ENCODE data around the gene ARHGEF25.

DNA sequence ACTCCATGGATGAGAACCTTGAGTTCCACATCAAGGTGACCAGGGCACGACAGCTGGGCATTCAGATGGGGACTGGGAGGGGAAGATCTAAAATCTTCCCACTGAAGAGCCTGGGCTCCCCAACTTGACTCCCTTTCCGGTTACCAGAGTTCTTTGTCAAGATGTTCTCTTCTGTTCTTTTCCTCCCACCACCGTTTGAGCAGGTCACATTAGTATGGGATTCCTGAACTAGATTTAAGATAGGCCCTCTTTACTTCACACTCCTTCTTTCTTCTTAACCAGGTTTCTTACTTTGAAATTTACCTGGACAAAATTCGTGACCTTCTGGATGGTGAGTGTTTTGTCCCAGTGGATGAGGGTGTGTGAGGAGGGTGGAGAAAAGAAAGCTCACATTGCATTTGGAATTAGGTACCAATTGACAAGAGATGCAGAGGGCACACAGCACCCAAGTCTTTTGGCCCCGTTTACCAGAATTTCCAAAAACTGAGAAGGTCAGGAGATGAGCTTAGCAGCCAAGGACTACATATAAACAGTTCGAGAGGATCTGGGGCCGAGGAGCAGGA lies 47.0 kb upstream of the ARHGEF25 start:
- TF ChIP-seq, protein P1, sequence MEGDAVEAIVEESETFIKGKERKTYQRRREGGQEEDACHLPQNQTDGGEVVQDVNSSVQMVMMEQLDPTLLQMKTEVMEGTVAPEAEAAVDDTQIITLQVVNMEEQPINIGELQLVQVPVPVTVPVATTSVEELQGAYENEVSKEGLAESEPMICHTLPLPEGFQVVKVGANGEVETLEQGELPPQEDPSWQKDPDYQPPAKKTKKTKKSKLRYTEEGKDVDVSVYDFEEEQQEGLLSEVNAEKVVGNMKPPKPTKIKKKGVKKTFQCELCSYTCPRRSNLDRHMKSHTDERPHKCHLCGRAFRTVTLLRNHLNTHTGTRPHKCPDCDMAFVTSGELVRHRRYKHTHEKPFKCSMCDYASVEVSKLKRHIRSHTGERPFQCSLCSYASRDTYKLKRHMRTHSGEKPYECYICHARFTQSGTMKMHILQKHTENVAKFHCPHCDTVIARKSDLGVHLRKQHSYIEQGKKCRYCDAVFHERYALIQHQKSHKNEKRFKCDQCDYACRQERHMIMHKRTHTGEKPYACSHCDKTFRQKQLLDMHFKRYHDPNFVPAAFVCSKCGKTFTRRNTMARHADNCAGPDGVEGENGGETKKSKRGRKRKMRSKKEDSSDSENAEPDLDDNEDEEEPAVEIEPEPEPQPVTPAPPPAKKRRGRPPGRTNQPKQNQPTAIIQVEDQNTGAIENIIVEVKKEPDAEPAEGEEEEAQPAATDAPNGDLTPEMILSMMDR (conservative IDR thresholded peaks at IDR 0.05; ENCODE audit: low read depth, low read length), result no peak
- TF ChIP-seq POLR2A (IDR thresholded peaks at IDR 0.05; ENCODE audit: low read depth, low read length) (no peak), RAD21 (IDR thresholded peaks at IDR 0.05; ENCODE audit: low read length) (no peak), MAFK (IDR thresholded peaks at IDR 0.05; ENCODE audit: low read depth, low read length) (no peak), MAZ (IDR thresholded peaks at IDR 0.05; ENCODE audit: borderline replicate concordance, low read depth, low read length) (no peak), RFX5 (IDR thresholded peaks at IDR 0.05; ENCODE audit: low read depth, low read length) (no peak), BHLHE40 (IDR thresholded peaks at IDR 0.05; ENCODE audit: low read depth, low read length) (no peak), FOS (IDR thresholded peaks at IDR 0.05; ENCODE audit: low read depth, low read length) (no peak), SMC3 (IDR thresholded peaks at IDR 0.05; ENCODE audit: low read depth, low read length) (no peak), MXI1 (IDR thresholded peaks at IDR 0.05; ENCODE audit: borderline replicate concordance, low read depth, low read length) (no peak)
- TF ChIP-seq, protein P2, sequence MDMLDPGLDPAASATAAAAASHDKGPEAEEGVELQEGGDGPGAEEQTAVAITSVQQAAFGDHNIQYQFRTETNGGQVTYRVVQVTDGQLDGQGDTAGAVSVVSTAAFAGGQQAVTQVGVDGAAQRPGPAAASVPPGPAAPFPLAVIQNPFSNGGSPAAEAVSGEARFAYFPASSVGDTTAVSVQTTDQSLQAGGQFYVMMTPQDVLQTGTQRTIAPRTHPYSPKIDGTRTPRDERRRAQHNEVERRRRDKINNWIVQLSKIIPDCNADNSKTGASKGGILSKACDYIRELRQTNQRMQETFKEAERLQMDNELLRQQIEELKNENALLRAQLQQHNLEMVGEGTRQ (IDR thresholded peaks at IDR 0.05; ENCODE audit: low read depth, low read length), result no peak
- TF ChIP-seq, protein P3, sequence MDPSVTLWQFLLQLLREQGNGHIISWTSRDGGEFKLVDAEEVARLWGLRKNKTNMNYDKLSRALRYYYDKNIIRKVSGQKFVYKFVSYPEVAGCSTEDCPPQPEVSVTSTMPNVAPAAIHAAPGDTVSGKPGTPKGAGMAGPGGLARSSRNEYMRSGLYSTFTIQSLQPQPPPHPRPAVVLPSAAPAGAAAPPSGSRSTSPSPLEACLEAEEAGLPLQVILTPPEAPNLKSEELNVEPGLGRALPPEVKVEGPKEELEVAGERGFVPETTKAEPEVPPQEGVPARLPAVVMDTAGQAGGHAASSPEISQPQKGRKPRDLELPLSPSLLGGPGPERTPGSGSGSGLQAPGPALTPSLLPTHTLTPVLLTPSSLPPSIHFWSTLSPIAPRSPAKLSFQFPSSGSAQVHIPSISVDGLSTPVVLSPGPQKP (IDR thresholded peaks at IDR 0.05; ENCODE audit: borderline replicate concordance, low read depth, low read length), result no peak

All from IMR-90 (cell line).